Activated CD4-positive, alpha-beta memory T cell treated with anti-CD3 and anti-CD28 coated beads for 36 hours (primary cell): ENCODE data around the gene HOXD13. TPM values are rescaled to one million over a fixed set of nuclear protein-coding genes. Genes with fewer than 3 reads are reported as not detected.

Experiments used
- total RNA-seq, 2 experiments: library from RNA; stranded (reverse); gene quantifications; one replicate each; pipeline ENCODE4 v1.2.3, GENCODE V29; 2021

Gene HOXD13
- total RNA-seq, 2 experiments from 2014 or later = not detected

Other genes with a start within 250 kb of the HOXD13 start
- gene LNPK, start 90.5 kb upstream of the HOXD13 start, total RNA-seq = 10 to 100 TPM; 31.2 to 36.6 TPM
- not detected for gene EVX2, start 8.8 kb upstream of the HOXD13 start, total RNA-seq
- gene HOXD12, start 7.1 kb downstream of the HOXD13 start, total RNA-seq = not detected
- gene HOXD11, start 14.6 kb downstream of the HOXD13 start, total RNA-seq = not detected
- not detected for gene HOXD10, start 24.1 kb downstream of the HOXD13 start, total RNA-seq
- gene HOXD9, start 30.0 kb downstream of the HOXD13 start, total RNA-seq = not detected
- gene HOXD8, start 37.0 kb downstream of the HOXD13 start, total RNA-seq = not detected
- not detected for gene HOXD4, start 58.8 kb downstream of the HOXD13 start, total RNA-seq
- gene HOXD3, start 64.6 kb downstream of the HOXD13 start, total RNA-seq = not detected
- gene HOXD1, start 95.9 kb downstream of the HOXD13 start, total RNA-seq = not detected
- 10 to 100 TPM; 25.8 to 28.2 TPM for gene MTX2, start 176.7 kb downstream of the HOXD13 start, total RNA-seq